Stimulated activated CD8-positive, alpha-beta memory T cell treated with anti-CD3 and anti-CD28 coated beads, Interleukin-12 subunit alpha, Interleukin-12 subunit beta, amount 100 ng/mL, for 1 hour (primary cell): Measurements from ENCODE around the gene ODAD4.
A peak's percentile ranks its signal among the peaks of the same experiment; 100 is the strongest.

Source experiments
- DNase-seq: peaks from one replicate; pipeline ENCODE4 v3.0.0-alpha.2; 2020; ENCODE audit warnings: low read depth

ODAD4 gene

GRCh38 chr17:41942626-41943373 is 12.4 kb downstream of the ODAD4 start:
- no peak for DNase-seq

- DNase-seq: no peak
These were observed 13.1 kb downstream of the ODAD4 start for GRCh38 chr17:41943492-41943891.

GRCh38 chr17:41944943-41945342 is 14.5 kb downstream of the ODAD4 start:
- DNase-seq: no peak

GRCh38 chr17:41948762-41949460 is 18.5 kb downstream of the ODAD4 start:
- DNase-seq: no peak

- DNase-seq: no peak
These were observed 26.1 kb downstream of the ODAD4 start for GRCh38 chr17:41956522-41956921.

- no peak for DNase-seq
These were observed 26.8 kb downstream of the ODAD4 start for GRCh38 chr17:41957031-41957868.

- DNase-seq: no peak
These were observed 27.5 kb downstream of the ODAD4 start for GRCh38 chr17:41957869-41958439.

- no peak for DNase-seq
These were observed 28.6 kb downstream of the ODAD4 start for GRCh38 chr17:41959030-41959335.

GRCh38 chr17:41959336-41960095 is 29.1 kb downstream of the ODAD4 start:
- DNase-seq: no peak

- no peak for DNase-seq
These were observed 31.7 kb downstream of the ODAD4 start for GRCh38 chr17:41962111-41962510.

GRCh38 chr17:41962768-41963434 is 32.5 kb downstream of the ODAD4 start:
- peak; percentile 49 for DNase-seq

GRCh38 chr17:41965694-41966462 is 35.5 kb downstream of the ODAD4 start:
- peak; percentile 56 for DNase-seq

GRCh38 chr17:41966463-41967140 is 36.2 kb downstream of the ODAD4 start, which contains the start of gene CNP:
TSS of gene CNP (plus strand) at chr17:41966795. CDS start at chr17:41966885, 90 bp downstream.
- DNase-seq: peak; percentile 85

GRCh38 chr17:41967141-41967920 is 36.9 kb downstream of the ODAD4 start:
- DNase-seq: no peak

GRCh38 chr17:41967921-41968578 is 37.6 kb downstream of the ODAD4 start:
- no peak for DNase-seq

GRCh38 chr17:41968676-41969075 is 38.3 kb downstream of the ODAD4 start:
- no peak for DNase-seq

- DNase-seq: no peak
These were observed 40.5 kb downstream of the ODAD4 start for GRCh38 chr17:41970901-41971331.
